Fibroblast of the aortic adventitia (primary cell): ENCODE data around the gene SGCA. TPM values are rescaled to one million over a fixed set of nuclear protein-coding genes. Genes with fewer than 3 reads are reported as not detected.

Source experiments
- DNase-seq: peaks from one replicate; pipeline ENCODE4 v3.0.0-alpha.2; 2010; ENCODE audit warnings: low read depth
- H3K4me3 ChIP-seq: 2 replicates; pipeline ENCODE4 v1.5.1; 2011; ENCODE audit warnings: low read depth, mild to moderate bottlenecking, control low read depth, low read length, moderate library complexity
- CTCF ChIP-seq: IDR thresholded peaks from 2 replicates; pipeline ENCODE4 v1.5.1; 2011; ENCODE audit warnings: mild to moderate bottlenecking, low read length, control low read depth, inconsistent platforms; ENCODE audit not compliant: insufficient read depth
- total RNA-seq: library from RNA; depleted of rRNA; stranded (reverse); fragments of >200 nt; gene quantifications from 2 replicates; pipeline ENCODE4 v1.2.3, GENCODE V29; 2012; ENCODE audit warnings: low replicate concordance

Gene SGCA
- total RNA-seq, 1 donor, result 0.90 TPM

GRCh38 chr17:50123649-50124349 lies 42.0 kb upstream of the SGCA start:
- H3K4me3 ChIP-seq, result no peak overlapping the region
- no peak for TF ChIP-seq CTCF
- no peak for DNase-seq

GRCh38 chr17:50125420-50125997 lies 40.3 kb upstream of the SGCA start:
- no peak overlapping the region for H3K4me3 ChIP-seq
- no peak for TF ChIP-seq CTCF

GRCh38 chr17:50127697-50128361 lies 38.0 kb upstream of the SGCA start:
- TF ChIP-seq CTCF, result no peak
- DNase-seq, result no peak
- H3K4me3 ChIP-seq, result no peak overlapping the region

More at GRCh38 chr17:50125420-50125997, 40.3 kb upstream of the SGCA start:
- no peak for DNase-seq

- DNase-seq, result no peak
- TF ChIP-seq CTCF, result no peak
- peak overlapping the region; percentile 17 for H3K4me3 ChIP-seq
These were observed 37.1 kb upstream of the SGCA start for GRCh38 chr17:50128441-50129352.

GRCh38 chr17:50129353-50129727 lies 36.5 kb upstream of the SGCA start:
- no peak for TF ChIP-seq CTCF
- H3K4me3 ChIP-seq, result peak overlapping the region; percentile 51
- no peak for DNase-seq

GRCh38 chr17:50129728-50130558 lies 35.9 kb upstream of the SGCA start, which contains the start of gene SAMD14:
Gene SAMD14, minus strand, starts transcription at chr17:50130160. Its CDS starts 5,201 bp downstream, at chr17:50124959.
- H3K4me3 ChIP-seq, result peak within 1 kb of the TSS; percentile 59
- TF ChIP-seq CTCF, result no peak

More at GRCh38 chr17:50129728-50130558, 35.9 kb upstream of the SGCA start, which contains the start of gene SAMD14:
- no peak for DNase-seq
